ENCODE results near the gene CAST.

CAST gene

GRCh38 chr5:96823900-96824380 lies 161.8 kb downstream of the CAST start:
- DNase-seq, result no peak
